NCI-H345 treated with DMSO at 0.1 percent for 48 hours (cell line): ENCODE data around the gene MAN1A1.
"Not testable (repeated sequence)": the region's sequence is repeated elsewhere in the genome, so short reads cannot be mapped to it uniquely, and the experiment has no call there.

Source experiments
- DNase-seq: peaks from one replicate; lab custom pipeline; 2025; ENCODE audit not compliant: unreplicated experiment; lab: John Stamatoyannopoulos, UW

Gene MAN1A1

GRCh38 chr6:119174879-119175817 lies 174.4 kb downstream of the MAN1A1 start:
- no peak for DNase-seq

- no peak for DNase-seq
These were observed 175.5 kb downstream of the MAN1A1 start for GRCh38 chr6:119174085-119174445.

GRCh38 chr6:119173249-119174084 lies 176.1 kb downstream of the MAN1A1 start:
- DNase-seq, result no peak

- DNase-seq, result no peak
These were observed 176.7 kb downstream of the MAN1A1 start for GRCh38 chr6:119172824-119173223.

- DNase-seq, result no peak
These were observed 177.5 kb downstream of the MAN1A1 start for GRCh38 chr6:119171864-119172588.

- DNase-seq, result no peak
These were observed 178.3 kb downstream of the MAN1A1 start for GRCh38 chr6:119171088-119171841.

- no peak for DNase-seq
These were observed 179.0 kb downstream of the MAN1A1 start for GRCh38 chr6:119170447-119171087.

- DNase-seq, result no peak
These were observed 179.5 kb downstream of the MAN1A1 start for GRCh38 chr6:119170103-119170446.

- not testable (repeated sequence) for DNase-seq
These were observed 180.2 kb downstream of the MAN1A1 start for GRCh38 chr6:119169355-119169754.

GRCh38 chr6:119166024-119166784 lies 183.4 kb downstream of the MAN1A1 start:
- no peak for DNase-seq

- no peak for DNase-seq
These were observed 186.6 kb downstream of the MAN1A1 start for GRCh38 chr6:119163006-119163405.

- no peak for DNase-seq
These were observed 187.3 kb downstream of the MAN1A1 start for GRCh38 chr6:119162134-119162775.

GRCh38 chr6:119161438-119161837 lies 188.1 kb downstream of the MAN1A1 start:
- DNase-seq, result no peak

GRCh38 chr6:119160911-119161310 lies 188.7 kb downstream of the MAN1A1 start:
- DNase-seq, result no peak

GRCh38 chr6:119158057-119158848 lies 191.3 kb downstream of the MAN1A1 start:
- no peak for DNase-seq

- no peak for DNase-seq
These were observed 192.1 kb downstream of the MAN1A1 start for GRCh38 chr6:119157506-119157815.

- DNase-seq, result no peak
These were observed 192.6 kb downstream of the MAN1A1 start for GRCh38 chr6:119156757-119157505.

GRCh38 chr6:119156082-119156481 lies 193.5 kb downstream of the MAN1A1 start:
- not testable (repeated sequence) for DNase-seq
